HG03521 (cell line): ENCODE data around the gene ZNF382.

ENCODE experiments used
- ATAC-seq: cut with Tn5 transposase; IDR thresholded peaks from one replicate; pipeline ENCODE4 v1.9.1; 2021; ENCODE audit warnings: mild to moderate bottlenecking, moderate library complexity; ENCODE audit not compliant: unreplicated experiment

ZNF382 gene

GRCh38 chr19:36674201-36674600 is 69.1 kb downstream of the ZNF382 start:
- ATAC-seq = no peak

- ATAC-seq = no peak
Measured at GRCh38 chr19:36679455-36679854, 74.3 kb downstream of the ZNF382 start.
